Lower leg skin (tissue), 3 donors: Measurements from ENCODE around the gene OR4K5.

Source experiments
- POLR2A ChIP-seq, 2 donors: fragments of 450-650 bp; IDR thresholded peaks; one replicate each; pipeline ENCODE4 v1.6.1; 2016 to 2017; ENCODE audit warnings: antibody characterized with exemption in 2 of 2, mild to moderate bottlenecking in 1 of 2, moderate library complexity in 1 of 2
- TF ChIP-seq, protein P1 (sequence below), 3 donors: fragments of 450-650 bp; IDR thresholded peaks; one replicate each; pipeline ENCODE4 v1.5.1; 2016; ENCODE audit warnings: antibody characterized with exemption in 3 of 3, mild to moderate bottlenecking in 3 of 3, moderate library complexity in 2 of 3

DNA sequence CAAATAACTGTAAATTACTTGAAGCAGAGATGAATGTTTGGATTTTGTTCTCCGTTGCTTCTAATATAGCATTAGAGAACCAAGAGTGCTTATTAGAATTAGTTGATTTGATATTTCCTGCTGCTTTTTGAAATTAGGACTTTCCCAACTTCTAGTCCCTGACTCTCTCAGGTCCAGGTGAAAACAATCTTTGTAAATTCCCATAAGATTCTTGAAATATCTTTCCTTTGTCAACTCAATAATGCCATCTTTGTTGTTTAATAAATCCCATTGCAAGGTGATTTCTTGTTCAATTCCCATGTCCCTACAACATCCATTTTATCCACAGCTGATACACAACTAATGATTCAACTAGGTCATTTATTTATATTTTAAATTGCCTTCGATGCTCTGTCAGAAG lies 45.6 kb upstream of the OR4K5 start, which contains the start of gene OR4K2:
- TF ChIP-seq, protein P1, sequence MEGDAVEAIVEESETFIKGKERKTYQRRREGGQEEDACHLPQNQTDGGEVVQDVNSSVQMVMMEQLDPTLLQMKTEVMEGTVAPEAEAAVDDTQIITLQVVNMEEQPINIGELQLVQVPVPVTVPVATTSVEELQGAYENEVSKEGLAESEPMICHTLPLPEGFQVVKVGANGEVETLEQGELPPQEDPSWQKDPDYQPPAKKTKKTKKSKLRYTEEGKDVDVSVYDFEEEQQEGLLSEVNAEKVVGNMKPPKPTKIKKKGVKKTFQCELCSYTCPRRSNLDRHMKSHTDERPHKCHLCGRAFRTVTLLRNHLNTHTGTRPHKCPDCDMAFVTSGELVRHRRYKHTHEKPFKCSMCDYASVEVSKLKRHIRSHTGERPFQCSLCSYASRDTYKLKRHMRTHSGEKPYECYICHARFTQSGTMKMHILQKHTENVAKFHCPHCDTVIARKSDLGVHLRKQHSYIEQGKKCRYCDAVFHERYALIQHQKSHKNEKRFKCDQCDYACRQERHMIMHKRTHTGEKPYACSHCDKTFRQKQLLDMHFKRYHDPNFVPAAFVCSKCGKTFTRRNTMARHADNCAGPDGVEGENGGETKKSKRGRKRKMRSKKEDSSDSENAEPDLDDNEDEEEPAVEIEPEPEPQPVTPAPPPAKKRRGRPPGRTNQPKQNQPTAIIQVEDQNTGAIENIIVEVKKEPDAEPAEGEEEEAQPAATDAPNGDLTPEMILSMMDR (IDR thresholded peaks at IDR 0.05): no peak
- TF ChIP-seq POLR2A (IDR thresholded peaks at IDR 0.05): no peak
